ENCODE data around the gene SGSM2. TPM values are rescaled to one million over a fixed set of nuclear protein-coding genes. Genes with fewer than 3 reads are reported as not detected.

SGSM2 gene
- total RNA-seq, 1 donor from 2014 or later, result 56.0 TPM

GRCh38 chr17:2399572-2400473 is 62.5 kb downstream of the SGSM2 start:
- peak overlapping the region; percentile 98 for H3K4me3 Mint-ChIP-seq (ENCODE audit: unreplicated experiment)

DNA sequence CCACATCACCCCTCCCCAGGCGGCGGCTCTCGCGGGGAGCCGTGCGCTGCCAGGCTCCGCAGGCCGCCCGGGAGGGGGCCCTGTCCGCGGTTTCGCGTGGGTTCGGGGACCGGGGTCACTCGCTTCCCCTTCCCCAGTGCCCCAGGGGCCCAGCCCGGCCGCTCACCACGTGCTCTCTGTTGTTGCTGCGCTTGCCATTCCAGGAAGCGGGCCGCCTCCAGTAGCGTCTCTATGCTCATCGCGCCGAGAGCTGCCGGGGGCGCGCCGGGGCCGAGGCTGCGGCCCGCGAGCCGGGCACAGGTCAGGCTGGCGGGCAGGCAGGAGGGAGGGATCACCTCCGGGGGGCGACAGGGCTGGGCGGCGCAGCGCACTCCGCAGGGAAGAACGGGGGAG is 63.2 kb downstream of the SGSM2 start:
- Mint-ChIP-seq H3K36me3 (ENCODE audit: unreplicated experiment) (no peaks in the 10 kb centered on the region), H3K27me3 (ENCODE audit: unreplicated experiment) (no peaks in the 10 kb centered on the region), H3K9me3 (ENCODE audit: unreplicated experiment) (no peaks in the 10 kb centered on the region), H3K4me3 (ENCODE audit: unreplicated experiment) (peak overlapping the region; percentile 98), H3K4me1 (ENCODE audit: unreplicated experiment) (peaks cover 65% of the 10 kb centered on the region), H3K27ac (ENCODE audit: unreplicated experiment) (peak overlapping the region; percentile 98)
- TF ChIP-seq, protein P1, sequence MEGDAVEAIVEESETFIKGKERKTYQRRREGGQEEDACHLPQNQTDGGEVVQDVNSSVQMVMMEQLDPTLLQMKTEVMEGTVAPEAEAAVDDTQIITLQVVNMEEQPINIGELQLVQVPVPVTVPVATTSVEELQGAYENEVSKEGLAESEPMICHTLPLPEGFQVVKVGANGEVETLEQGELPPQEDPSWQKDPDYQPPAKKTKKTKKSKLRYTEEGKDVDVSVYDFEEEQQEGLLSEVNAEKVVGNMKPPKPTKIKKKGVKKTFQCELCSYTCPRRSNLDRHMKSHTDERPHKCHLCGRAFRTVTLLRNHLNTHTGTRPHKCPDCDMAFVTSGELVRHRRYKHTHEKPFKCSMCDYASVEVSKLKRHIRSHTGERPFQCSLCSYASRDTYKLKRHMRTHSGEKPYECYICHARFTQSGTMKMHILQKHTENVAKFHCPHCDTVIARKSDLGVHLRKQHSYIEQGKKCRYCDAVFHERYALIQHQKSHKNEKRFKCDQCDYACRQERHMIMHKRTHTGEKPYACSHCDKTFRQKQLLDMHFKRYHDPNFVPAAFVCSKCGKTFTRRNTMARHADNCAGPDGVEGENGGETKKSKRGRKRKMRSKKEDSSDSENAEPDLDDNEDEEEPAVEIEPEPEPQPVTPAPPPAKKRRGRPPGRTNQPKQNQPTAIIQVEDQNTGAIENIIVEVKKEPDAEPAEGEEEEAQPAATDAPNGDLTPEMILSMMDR (IDR thresholded peaks at IDR 0.05), result no peak
- no peak for DNase-seq (ENCODE audit: extremely low spot score, unreplicated experiment)

More at GRCh38 chr17:2399572-2400473, 62.5 kb downstream of the SGSM2 start:
- peak; percentile 97 for DNase-seq (ENCODE audit: extremely low spot score, unreplicated experiment)
- Mint-ChIP-seq H3K9me3 (ENCODE audit: unreplicated experiment) (no peaks in the 10 kb centered on the region), H3K36me3 (ENCODE audit: unreplicated experiment) (no peaks in the 10 kb centered on the region), H3K4me1 (ENCODE audit: unreplicated experiment) (peaks cover 63% of the 10 kb centered on the region), H3K27ac (ENCODE audit: unreplicated experiment) (peak overlapping the region; percentile 98), H3K27me3 (ENCODE audit: unreplicated experiment) (no peaks in the 10 kb centered on the region)
- TF ChIP-seq, protein P1 (IDR thresholded peaks at IDR 0.05), result no peak

DNA sequence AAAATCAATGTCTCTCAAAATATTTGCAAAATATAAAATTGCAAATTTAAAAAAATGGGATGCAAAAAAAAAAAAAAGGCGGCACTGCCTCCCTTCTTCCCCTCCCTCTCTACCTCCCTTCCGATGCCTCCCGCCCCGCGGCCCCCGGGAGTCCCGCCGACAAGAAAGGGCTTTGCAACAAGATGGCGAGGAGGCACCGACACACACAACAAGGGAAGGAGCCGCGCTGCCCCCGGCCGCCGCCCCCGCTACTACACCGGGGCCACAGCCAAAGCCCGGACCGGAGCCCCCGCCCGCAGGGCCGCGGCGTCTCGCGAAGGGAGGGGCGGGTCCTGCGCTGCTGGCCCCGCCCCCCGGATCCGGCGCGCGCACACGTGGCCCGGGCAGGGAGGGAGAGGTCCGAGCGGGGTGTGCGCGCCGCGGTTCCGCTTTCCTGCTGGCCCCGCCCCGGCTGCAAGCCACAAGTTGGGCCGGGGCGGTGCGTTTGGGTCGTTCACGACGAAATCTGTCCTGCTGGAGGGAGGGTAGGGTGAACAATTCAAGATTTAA is 63.6 kb downstream of the SGSM2 start, which contains the start of gene MNT:
MNT (minus strand) TSS at position 184 of the 549 bp plus-strand sequence. CDS start 348 bp downstream, outside the sequence.
- H3K4me3 Mint-ChIP-seq (ENCODE audit: unreplicated experiment), result peak within 1 kb of the TSS; percentile 98
- TF ChIP-seq, protein P1 (IDR thresholded peaks at IDR 0.05), result no peak
- DNase-seq (ENCODE audit: extremely low spot score, unreplicated experiment), result peak; percentile 98
- H3K27me3 Mint-ChIP-seq (ENCODE audit: unreplicated experiment), result no peaks in the 10 kb centered on the region
- no peaks in the 10 kb centered on the region for H3K9me3 Mint-ChIP-seq (ENCODE audit: unreplicated experiment)
- peak within 1 kb of the TSS; percentile 99 for H3K27ac Mint-ChIP-seq (ENCODE audit: unreplicated experiment)
- H3K4me1 Mint-ChIP-seq (ENCODE audit: unreplicated experiment), result peaks cover 66% of the 10 kb centered on the region
- H3K36me3 Mint-ChIP-seq (ENCODE audit: unreplicated experiment), result no peaks in the 10 kb centered on the region

GRCh38 chr17:2401426-2402221 is 64.3 kb downstream of the SGSM2 start:
- H3K4me1 Mint-ChIP-seq (ENCODE audit: unreplicated experiment), result peaks cover 66% of the 10 kb centered on the region
- H3K9me3 Mint-ChIP-seq (ENCODE audit: unreplicated experiment), result no peaks in the 10 kb centered on the region
- peak; percentile 100 for DNase-seq (ENCODE audit: extremely low spot score, unreplicated experiment)
- H3K4me3 Mint-ChIP-seq (ENCODE audit: unreplicated experiment), result peak overlapping the region; percentile 98
- peak overlapping the region; percentile 99 for H3K27ac Mint-ChIP-seq (ENCODE audit: unreplicated experiment)
- no peaks in the 10 kb centered on the region for H3K27me3 Mint-ChIP-seq (ENCODE audit: unreplicated experiment)
- TF ChIP-seq, protein P1 (IDR thresholded peaks at IDR 0.05), result no peak
- H3K36me3 Mint-ChIP-seq (ENCODE audit: unreplicated experiment), result no peaks in the 10 kb centered on the region

Data from osteocyte (in vitro differentiated cells).